Muscle layer of colon (tissue), 2 donors: ENCODE results near the gene BTN2A1.

Experiments
- H3K27ac ChIP-seq: one replicate; pipeline ENCODE4 v1.7.0; 2013; ENCODE audit warnings: low read depth, mild to moderate bottlenecking, low read length, moderate library complexity
- H3K27me3 ChIP-seq, 2 donors: one replicate each; pipeline ENCODE4 v1.7.0; 2013; ENCODE audit warnings: low read length in 2 of 2, mild to moderate bottlenecking in 2 of 2; ENCODE audit not compliant: insufficient read depth in 2 of 2, control insufficient read depth in 1 of 2
- H3K36me3 ChIP-seq: one replicate; pipeline ENCODE4 v1.7.0; 2013; ENCODE audit warnings: mild to moderate bottlenecking, low read length; ENCODE audit not compliant: insufficient read depth
- H3K4me1 ChIP-seq: one replicate; pipeline ENCODE4 v1.7.0; 2013; ENCODE audit warnings: mild to moderate bottlenecking, low read length; ENCODE audit not compliant: insufficient read depth
- H3K4me3 ChIP-seq, 2 donors: one replicate each; pipeline ENCODE4 v1.7.0; 2013; ENCODE audit warnings: low read length in 2 of 2, low read depth in 1 of 2, mild to moderate bottlenecking in 1 of 2, moderate library complexity in 1 of 2
- H3K9ac ChIP-seq: one replicate; pipeline ENCODE4 v1.7.0; 2013; ENCODE audit warnings: low read length
- H3K9me3 ChIP-seq: one replicate; pipeline ENCODE4 v1.7.0; 2013; ENCODE audit warnings: mild to moderate bottlenecking, low read length
- donor health status: abdominal sarcoma.
- donor health status: Adenocarcinoma of cecum.

BTN2A1 gene

GRCh38 chr6:26485112-26485780 lies 27.5 kb downstream of the BTN2A1 start:
- no peak overlapping the region for H3K9ac ChIP-seq

GRCh38 chr6:26486358-26486757 lies 28.6 kb downstream of the BTN2A1 start:
- Histone ChIP-seq H3K27me3 (no peaks in the 10 kb centered on the region), H3K4me1 (no peaks in the 10 kb centered on the region), H3K9ac (no peak overlapping the region), H3K36me3 (no peaks in the 10 kb centered on the region), H3K9me3 (no peaks in the 10 kb centered on the region), H3K27ac (no peak overlapping the region), H3K4me3 (no peak overlapping the region)

More at GRCh38 chr6:26485112-26485780, 27.5 kb downstream of the BTN2A1 start:
- no peak overlapping the region for H3K27ac ChIP-seq
- no peaks in the 10 kb centered on the region for H3K36me3 ChIP-seq
- no peaks in the 10 kb centered on the region for H3K27me3 ChIP-seq
- no peaks in the 10 kb centered on the region for H3K9me3 ChIP-seq
- no peaks in the 10 kb centered on the region for H3K4me1 ChIP-seq
- H3K4me3 ChIP-seq, result no peak overlapping the region

GRCh38 chr6:26487466-26487865 lies 29.7 kb downstream of the BTN2A1 start:
- Histone ChIP-seq H3K27ac (no peak overlapping the region), H3K9ac (no peak overlapping the region), H3K27me3 (no peaks in the 10 kb centered on the region), H3K9me3 (no peaks in the 10 kb centered on the region), H3K4me3 (no peak overlapping the region), H3K36me3 (no peaks in the 10 kb centered on the region), H3K4me1 (no peaks in the 10 kb centered on the region)

GRCh38 chr6:26489996-26490964 lies 32.5 kb downstream of the BTN2A1 start:
- no peak overlapping the region for H3K4me3 ChIP-seq
- H3K27ac ChIP-seq, result no peak overlapping the region
- no peaks in the 10 kb centered on the region for H3K4me1 ChIP-seq
- no peaks in the 10 kb centered on the region for H3K36me3 ChIP-seq
- H3K9me3 ChIP-seq, result no peaks in the 10 kb centered on the region
- no peak overlapping the region for H3K9ac ChIP-seq
- no peaks in the 10 kb centered on the region for H3K27me3 ChIP-seq

GRCh38 chr6:26491604-26492003 lies 33.8 kb downstream of the BTN2A1 start:
- Histone ChIP-seq H3K27me3 (no peaks in the 10 kb centered on the region), H3K9me3 (no peaks in the 10 kb centered on the region), H3K36me3 (no peaks in the 10 kb centered on the region), H3K9ac (no peak overlapping the region), H3K4me3 (no peak overlapping the region), H3K4me1 (no peaks in the 10 kb centered on the region), H3K27ac (no peak overlapping the region)

- no peaks in the 10 kb centered on the region for H3K27me3 ChIP-seq
Observed at GRCh38 chr6:26493258-26493657, 35.5 kb downstream of the BTN2A1 start.

DNA sequence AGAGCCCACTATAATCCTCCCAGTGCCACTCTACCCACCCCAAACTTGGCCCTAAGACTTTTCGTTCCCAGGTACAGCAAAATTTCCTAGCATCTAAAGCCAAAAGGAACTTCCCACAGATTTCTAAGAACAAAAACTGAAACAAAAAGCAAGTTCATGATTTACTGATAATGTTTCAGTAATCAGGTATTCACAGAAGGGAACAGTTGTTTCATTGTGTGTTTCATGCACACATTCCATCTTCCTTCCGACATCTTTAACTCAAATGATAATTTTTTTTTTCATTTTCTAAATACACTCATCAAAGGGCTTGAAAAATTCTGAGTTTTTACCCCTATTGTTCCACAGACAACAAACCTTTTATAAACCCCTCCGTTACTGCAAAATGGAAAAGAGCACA lies 36.4 kb downstream of the BTN2A1 start:
- H3K27ac ChIP-seq, result no peak overlapping the region
- no peak overlapping the region for H3K4me3 ChIP-seq
- H3K9me3 ChIP-seq, result no peaks in the 10 kb centered on the region
- no peaks in the 10 kb centered on the region for H3K27me3 ChIP-seq
- H3K4me1 ChIP-seq, result no peaks in the 10 kb centered on the region
- H3K36me3 ChIP-seq, result no peaks in the 10 kb centered on the region
- no peak overlapping the region for H3K9ac ChIP-seq

More at GRCh38 chr6:26493258-26493657, 35.5 kb downstream of the BTN2A1 start:
- no peak overlapping the region for H3K9ac ChIP-seq
- H3K4me1 ChIP-seq, result no peaks in the 10 kb centered on the region
- no peaks in the 10 kb centered on the region for H3K9me3 ChIP-seq
- no peak overlapping the region for H3K4me3 ChIP-seq
- H3K36me3 ChIP-seq, result no peaks in the 10 kb centered on the region
- H3K27ac ChIP-seq, result no peak overlapping the region

GRCh38 chr6:26495281-26495680 lies 37.5 kb downstream of the BTN2A1 start:
- Histone ChIP-seq H3K36me3 (no peaks in the 10 kb centered on the region), H3K9ac (no peak overlapping the region), H3K9me3 (no peaks in the 10 kb centered on the region), H3K4me1 (no peaks in the 10 kb centered on the region), H3K27ac (no peak overlapping the region), H3K27me3 (no peaks in the 10 kb centered on the region), H3K4me3 (no peak overlapping the region)

DNA sequence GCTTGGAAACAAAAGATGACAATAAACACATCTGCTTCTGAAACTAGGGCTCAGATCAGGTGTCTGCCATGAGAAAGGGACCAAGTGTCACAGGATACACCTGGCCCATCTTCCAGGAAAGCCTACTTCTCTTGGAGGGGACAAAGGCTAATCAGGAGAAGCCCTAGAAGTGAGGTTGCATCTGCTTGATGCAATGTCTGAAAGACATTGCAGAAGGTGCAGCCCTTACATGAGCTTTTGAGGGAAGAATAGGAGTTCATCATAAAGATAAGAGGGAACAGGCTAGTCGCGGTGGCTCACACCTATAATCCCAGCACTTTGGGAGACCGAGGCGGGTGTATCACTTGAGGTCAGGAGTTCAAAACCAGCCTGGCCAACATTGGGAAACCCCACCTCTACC lies 39.9 kb downstream of the BTN2A1 start:
- peaks cover 11% of the 10 kb centered on the region for H3K4me1 ChIP-seq
- no peak overlapping the region for H3K4me3 ChIP-seq
- H3K9ac ChIP-seq, result no peak overlapping the region
- no peaks in the 10 kb centered on the region for H3K36me3 ChIP-seq
- no peak overlapping the region for H3K27ac ChIP-seq
- H3K27me3 ChIP-seq, result peaks cover 16 to 17% of the 10 kb centered on the region in 2 donors
- no peaks in the 10 kb centered on the region for H3K9me3 ChIP-seq

DNA sequence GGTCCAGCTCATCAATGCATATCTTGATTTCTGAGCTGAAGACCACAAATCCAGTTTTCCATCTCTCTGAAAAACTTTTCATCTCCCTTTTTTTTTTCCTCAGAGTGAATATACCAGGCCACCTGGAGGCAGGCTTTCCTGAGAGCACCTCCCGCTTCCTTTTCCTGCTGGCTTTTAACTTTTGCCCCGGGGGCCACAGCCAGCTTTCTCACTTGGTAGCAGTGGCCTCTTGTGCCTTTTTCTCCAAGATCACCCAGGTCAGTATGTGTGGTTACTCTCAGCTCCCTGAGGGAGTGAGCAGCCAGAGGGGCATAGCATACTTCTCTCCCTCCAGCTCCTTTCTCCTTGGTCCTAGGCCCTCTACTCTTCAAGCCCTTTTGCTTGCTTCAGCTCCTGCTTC lies 42.3 kb downstream of the BTN2A1 start, which contains the start of gene BTN1A1:
TSS of gene BTN1A1 (plus strand) at position 202 of the 400 bp plus-strand sequence. CDS start 984 bp downstream, outside the sequence.
- H3K4me1 ChIP-seq, result peaks cover 11% of the 10 kb centered on the region
- H3K27ac ChIP-seq, result no peak within 1 kb of the TSS
- H3K36me3 ChIP-seq, result no peaks in the 10 kb centered on the region
- H3K4me3 ChIP-seq, result no peak within 1 kb of the TSS
- H3K9ac ChIP-seq, result no peak within 1 kb of the TSS
- no peaks in the 10 kb centered on the region for H3K9me3 ChIP-seq
- H3K27me3 ChIP-seq, result peaks cover 17 to 24% of the 10 kb centered on the region in 2 donors

DNA sequence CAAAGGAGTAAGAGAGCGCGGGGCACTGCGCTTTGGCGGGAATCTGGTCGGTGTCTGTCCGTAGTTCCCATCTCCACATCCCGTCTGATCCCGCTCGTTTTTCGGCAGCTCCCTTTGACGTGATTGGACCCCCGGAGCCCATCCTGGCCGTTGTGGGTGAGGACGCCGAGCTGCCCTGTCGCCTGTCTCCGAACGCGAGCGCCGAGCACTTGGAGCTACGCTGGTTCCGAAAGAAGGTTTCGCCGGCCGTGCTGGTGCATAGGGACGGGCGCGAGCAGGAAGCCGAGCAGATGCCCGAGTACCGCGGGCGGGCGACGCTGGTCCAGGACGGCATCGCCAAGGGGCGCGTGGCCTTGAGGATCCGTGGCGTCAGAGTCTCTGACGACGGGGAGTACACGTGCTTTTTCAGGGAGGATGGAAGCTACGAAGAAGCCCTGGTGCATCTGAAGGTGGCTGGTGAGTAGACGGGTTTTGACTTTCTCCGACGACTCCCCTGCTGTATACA lies 43.8 kb downstream of the BTN2A1 start:
- no peaks in the 10 kb centered on the region for H3K36me3 ChIP-seq
- peak overlapping the region in 1 of 2 donors; percentile 45 for H3K4me3 ChIP-seq
- H3K9me3 ChIP-seq, result no peaks in the 10 kb centered on the region
- peaks cover 17 to 24% of the 10 kb centered on the region in 2 donors for H3K27me3 ChIP-seq
- peaks cover 11% of the 10 kb centered on the region for H3K4me1 ChIP-seq
- H3K27ac ChIP-seq, result no peak overlapping the region
- H3K9ac ChIP-seq, result no peak overlapping the region
